Measurements from ENCODE around the gene NHERF2. TPM values are rescaled to one million over a fixed set of nuclear protein-coding genes. Genes with fewer than 3 reads are reported as not detected.

Gene NHERF2
- total and polyA plus RNA-seq, 9 of the 15 experiments (the other 6 are each of a cell fraction or from before 2014, with no cell fraction given): 0.15 to 42.0 (median 12.5) TPM

- in situ Hi-C loops (cut with MboI) (no loop called here), intact Hi-C loops (cut with micrococcal nuclease) (no loop called here)
- ChIA-PET CTCF (ENCODE audit: low intra/inter-chr PET ratio) (interaction anchor here (0.6 kb wide), 1 partner anchor 643 kb away, joined by 3 read pairs; no protein-coding TSS in a partner anchor), POLR2A (interaction anchor here (0.6 to 1.6 kb wide), 4 partner anchors 8 to 430 kb away, joined by 3 to 6 read pairs (median 4); partner anchors contain the start of genes RPS2 and TSC2)
- H3K79me2 ChIP-seq (ENCODE audit: control insufficient read depth, insufficient read depth, low read length): peaks cover 8% of the 10 kb centered on the region; the same call in 1 of the 3 replicates
- H3K4me1 ChIP-seq (replicated peaks in 1 of 2; ENCODE audit: control insufficient read depth in 2 of 2, insufficient read depth in 2 of 2, low read length in 2 of 2): peaks cover 7 to 93% of the 10 kb centered on the region in 2 experiments; a peak in 4 of 5 replicates
- FAIRE-seq: no peak
- H3K27me3 ChIP-seq (ENCODE audit: control insufficient read depth in 2 of 2, insufficient read depth in 2 of 2, low read length in 2 of 2): no peaks in the 10 kb centered on the region
- 85% methylated on average over 31 of the region's 41 CpGs for WGBS (ENCODE audit: insufficient coverage, low coverage, missing lambda C conversion rate)
- peaks cover 23% of the 10 kb centered on the region; the same call in 1 of the 3 replicates for H3K36me3 ChIP-seq (ENCODE audit: control insufficient read depth, insufficient read depth, low read length)
- peak overlapping the region in 1 of 2 experiments; percentile 79; a peak in 2 of 4 replicates for H3K9ac ChIP-seq (ENCODE audit: insufficient read depth in 1 of 2, low read depth in 2 of 2, low read length in 2 of 2)
- BruUV-seq (replicated peaks): no TSS peak
- no peak overlapping the region for H2AFZ ChIP-seq (ENCODE audit: low read depth, low read length)
- no peaks in the 10 kb centered on the region for H3K9me1 ChIP-seq (ENCODE audit: control insufficient read depth, insufficient read depth, low read length)
- no peaks in the 10 kb centered on the region for H4K20me1 ChIP-seq (replicated peaks; ENCODE audit: control insufficient read depth, insufficient read depth, low read length)
- H3K27ac ChIP-seq (ENCODE audit: extremely low read depth, low read depth, low read length): no peak overlapping the region
- no peak for ATAC-seq
- no peaks in the 10 kb centered on the region for H3K9me3 ChIP-seq (replicated peaks; ENCODE audit: control insufficient read depth, insufficient read depth, low read depth, low read length)
- no peak overlapping the region for H3K4me3 ChIP-seq
- no peak for DNase-seq (ENCODE audit: extremely low read depth in 1 of 4, low spot score in 3 of 4)
- H3K4me2 ChIP-seq (ENCODE audit: insufficient read depth, low read length): no peak overlapping the region
- TF ChIP-seq GATAD2B (IDR thresholded peaks at IDR 0.05; ENCODE audit: borderline replicate concordance) (no peak), RBM22 (IDR thresholded peaks at IDR 0.05; ENCODE audit: low read depth, low read length, poor library complexity, severe bottlenecking) (peak; percentile 13), POLR2G (IDR thresholded peaks at IDR 0.05; ENCODE audit: low read depth, low read length) (peak; percentile 11; the same call in 1 of the 2 replicates), ZNF740 (CRISPR knock-in tag; IDR thresholded peaks at IDR 0.05) (0 out of 2 replicates have a peak, but pooled peaks have one; percentile 30), ZNF740 (tag; IDR thresholded peaks at IDR 0.05) (0 out of 4 replicates have a peak, but pooled peaks of 1 of the 2 experiments have one; percentile 25), ZNF23 (CRISPR knock-in tag; IDR thresholded peaks at IDR 0.05) (no peak), CUX1 (CRISPR knock-in tag; IDR thresholded peaks at IDR 0.05) (no peak), SP1 (CRISPR knock-in tag; IDR thresholded peaks at IDR 0.05) (no peak), ETV5 (CRISPR knock-in tag; IDR thresholded peaks at IDR 0.05; ENCODE audit: low read depth) (no peak), ZBTB33 (CRISPR knock-in tag; IDR thresholded peaks at IDR 0.05) (peak; percentile 86), RNF2 (IDR thresholded peaks at IDR 0.05) (no peak), MBD2 (IDR thresholded peaks at IDR 0.05; ENCODE audit: borderline replicate concordance, low read depth) (no peak), CREM (IDR thresholded peaks at IDR 0.05; ENCODE audit: low read depth) (no peak)
These were observed 11.9 kb downstream of the NHERF2 start for GRCh38 chr16:2038382-2039231.

Data from K562 (cell line).